Right atrium auricular region (tissue), 2 donors: Measurements from ENCODE around the gene KCNB1. TPM values are rescaled to one million over a fixed set of nuclear protein-coding genes. Genes with fewer than 3 reads are reported as not detected.

Source experiments
- DNase-seq: peaks from one replicate; pipeline ENCODE4 v3.0.0-alpha.2; 2019; ENCODE audit warnings: low spot score
- H3K27ac ChIP-seq, 2 donors: fragments of 200-600 bp; sonication (generic); 1 replicate in 1 of 2; 2 replicates in 1 of 2; pipeline ENCODE4 v1.5.1; 2016 to 2019
- H3K27me3 ChIP-seq, 2 donors: fragments of 200-600 bp; sonication (generic); one replicate each; pipeline versions ENCODE4 v1.5.1 to v1.6.0; 2017 to 2019
- H3K36me3 ChIP-seq: fragments of 200-600 bp; sonication (generic); one replicate; pipeline ENCODE4 v1.5.1; 2016
- H3K4me1 ChIP-seq, 2 donors: fragments of 200-600 bp; sonication (generic); one replicate each; pipeline versions ENCODE4 v1.5.1 to v1.6.0; 2017 to 2019
- H3K4me3 ChIP-seq, 2 donors: fragments of 200-600 bp; sonication (generic); 1 replicate in 1 of 2; 2 replicates in 1 of 2; pipeline ENCODE4 v1.5.1; 2017 to 2019; ENCODE audit warnings: mild to moderate bottlenecking in 1 of 2, moderate library complexity in 1 of 2
- H3K9me3 ChIP-seq, 2 donors: fragments of 200-600 bp; sonication (generic); one replicate each; pipeline ENCODE4 v1.5.1; 2019
- CTCF ChIP-seq, 2 donors: fragments of 200-600 bp; sonication (generic); IDR thresholded peaks; one replicate each; pipeline ENCODE4 v1.5.1; 2019; ENCODE audit warnings: antibody characterized with exemption in 2 of 2
- total RNA-seq, 2 donors: library from RNA; depleted of rRNA; stranded (reverse); fragments of >200 nt; gene quantifications; one replicate each; pipeline ENCODE4 v1.1.0, GENCODE V29; 2016

The KCNB1 gene
- total RNA-seq, 2 donors from 2014 or later: 1.4 to 2.7 TPM

- Histone ChIP-seq H3K27me3 (no peaks in the 10 kb centered on the region), H3K4me3 (no peak overlapping the region), H3K36me3 (no peaks in the 10 kb centered on the region), H3K27ac (no peak overlapping the region), H3K4me1 (peaks cover 0 to 3% of the 10 kb centered on the region in 2 donors), H3K9me3 (peaks cover 0 to 3% of the 10 kb centered on the region in 2 donors)
- TF ChIP-seq CTCF (IDR thresholded peaks at IDR 0.05): no peak
- no peak for DNase-seq
Observed at GRCh38 chr20:49477200-49477599, 5.3 kb downstream of the KCNB1 start.

- Histone ChIP-seq H3K36me3 (no peaks in the 10 kb centered on the region), H3K4me3 (no peak overlapping the region), H3K9me3 (peaks cover 0 to 3% of the 10 kb centered on the region in 2 donors), H3K27me3 (no peaks in the 10 kb centered on the region), H3K27ac (no peak overlapping the region), H3K4me1 (no peaks in the 10 kb centered on the region)
- DNase-seq: no peak
- TF ChIP-seq CTCF (IDR thresholded peaks at IDR 0.05): no peak
Observed at GRCh38 chr20:49476016-49476355, 6.5 kb downstream of the KCNB1 start.

GRCh38 chr20:49475292-49476015 is 7.0 kb downstream of the KCNB1 start:
- no peaks in the 10 kb centered on the region for H3K27me3 ChIP-seq
- no peak for DNase-seq
- no peak overlapping the region for H3K27ac ChIP-seq
- no peak for TF ChIP-seq CTCF (IDR thresholded peaks at IDR 0.05)
- H3K36me3 ChIP-seq: no peaks in the 10 kb centered on the region
- no peaks in the 10 kb centered on the region for H3K4me1 ChIP-seq
- no peak overlapping the region for H3K4me3 ChIP-seq
- peaks cover 0 to 3% of the 10 kb centered on the region in 2 donors for H3K9me3 ChIP-seq

GRCh38 chr20:49471397-49471796 is 11.1 kb downstream of the KCNB1 start:
- no peaks in the 10 kb centered on the region for H3K4me1 ChIP-seq
- no peaks in the 10 kb centered on the region for H3K9me3 ChIP-seq
- H3K27ac ChIP-seq: no peak overlapping the region
- TF ChIP-seq CTCF (IDR thresholded peaks at IDR 0.05): no peak
- no peaks in the 10 kb centered on the region for H3K27me3 ChIP-seq
- no peaks in the 10 kb centered on the region for H3K36me3 ChIP-seq
- no peak for DNase-seq
- no peak overlapping the region for H3K4me3 ChIP-seq

GRCh38 chr20:49470922-49471321 is 11.5 kb downstream of the KCNB1 start:
- no peak for DNase-seq
- H3K4me1 ChIP-seq: no peaks in the 10 kb centered on the region
- H3K9me3 ChIP-seq: no peaks in the 10 kb centered on the region
- H3K36me3 ChIP-seq: no peaks in the 10 kb centered on the region
- H3K27ac ChIP-seq: no peak overlapping the region
- no peak for TF ChIP-seq CTCF (IDR thresholded peaks at IDR 0.05)
- no peak overlapping the region for H3K4me3 ChIP-seq
- H3K27me3 ChIP-seq: no peaks in the 10 kb centered on the region

GRCh38 chr20:49469060-49469459 is 13.4 kb downstream of the KCNB1 start:
- DNase-seq: no peak
- no peaks in the 10 kb centered on the region for H3K4me1 ChIP-seq
- H3K36me3 ChIP-seq: no peaks in the 10 kb centered on the region
- no peak for TF ChIP-seq CTCF (IDR thresholded peaks at IDR 0.05)
- no peak overlapping the region for H3K4me3 ChIP-seq
- no peaks in the 10 kb centered on the region for H3K9me3 ChIP-seq
- H3K27ac ChIP-seq: no peak overlapping the region
- no peaks in the 10 kb centered on the region for H3K27me3 ChIP-seq
